ENCODE results near the gene LPCAT3.

GRCh38 chr12:6932766-6933165 is 85.5 kb downstream of the LPCAT3 start:
- TF ChIP-seq, protein P1, sequence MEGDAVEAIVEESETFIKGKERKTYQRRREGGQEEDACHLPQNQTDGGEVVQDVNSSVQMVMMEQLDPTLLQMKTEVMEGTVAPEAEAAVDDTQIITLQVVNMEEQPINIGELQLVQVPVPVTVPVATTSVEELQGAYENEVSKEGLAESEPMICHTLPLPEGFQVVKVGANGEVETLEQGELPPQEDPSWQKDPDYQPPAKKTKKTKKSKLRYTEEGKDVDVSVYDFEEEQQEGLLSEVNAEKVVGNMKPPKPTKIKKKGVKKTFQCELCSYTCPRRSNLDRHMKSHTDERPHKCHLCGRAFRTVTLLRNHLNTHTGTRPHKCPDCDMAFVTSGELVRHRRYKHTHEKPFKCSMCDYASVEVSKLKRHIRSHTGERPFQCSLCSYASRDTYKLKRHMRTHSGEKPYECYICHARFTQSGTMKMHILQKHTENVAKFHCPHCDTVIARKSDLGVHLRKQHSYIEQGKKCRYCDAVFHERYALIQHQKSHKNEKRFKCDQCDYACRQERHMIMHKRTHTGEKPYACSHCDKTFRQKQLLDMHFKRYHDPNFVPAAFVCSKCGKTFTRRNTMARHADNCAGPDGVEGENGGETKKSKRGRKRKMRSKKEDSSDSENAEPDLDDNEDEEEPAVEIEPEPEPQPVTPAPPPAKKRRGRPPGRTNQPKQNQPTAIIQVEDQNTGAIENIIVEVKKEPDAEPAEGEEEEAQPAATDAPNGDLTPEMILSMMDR (conservative IDR thresholded peaks at IDR 0.05; ENCODE audit: low read depth, low read length): no peak
- no peak for TF ChIP-seq EZH2 (IDR thresholded peaks at IDR 0.05; ENCODE audit: low read length, unreplicated experiment)
- TF ChIP-seq EZH2phosphoT487 (IDR thresholded peaks at IDR 0.05; ENCODE audit: borderline replicate concordance, low read length): no peak

Measured in PC-3 (cell line).